ENCODE data around the gene KIAA0825.

KIAA0825 gene

GRCh38 chr5:94420885-94421284 lies 197.5 kb downstream of the KIAA0825 start:
- Histone ChIP-seq H3K36me3 (replicated peaks; ENCODE audit: low read depth, low read length) (no peaks in the 10 kb centered on the region), H3K4me1 (ENCODE audit: low read length) (0 out of 2 replicates have a peak, but pooled peaks cover under 1% of the 10 kb centered on the region), H3K9me3 (ENCODE audit: insufficient read depth, low read length) (no peaks in the 10 kb centered on the region), H3K4me2 (ENCODE audit: low read length) (no peak overlapping the region), H3K27me3 (ENCODE audit: low read depth, low read length) (no peaks in the 10 kb centered on the region), H2AFZ (ENCODE audit: low read depth, low read length) (no peak overlapping the region), H3K27ac (ENCODE audit: low read length) (no peak overlapping the region), H3K4me3 (ENCODE audit: low read length) (no peak overlapping the region), H4K20me1 (ENCODE audit: insufficient read depth, low read length) (no peaks in the 10 kb centered on the region), H3K79me2 (ENCODE audit: low read length) (no peaks in the 10 kb centered on the region), H3K9ac (ENCODE audit: low read length) (no peak overlapping the region)
- TF ChIP-seq EZH2phosphoT487 (IDR thresholded peaks at IDR 0.05; ENCODE audit: low read depth) = no peak
- no peak for TF ChIP-seq CTCF (IDR thresholded peaks at IDR 0.05; ENCODE audit: low read depth, low read length)

- Histone ChIP-seq H3K27ac (ENCODE audit: low read length) (no peak overlapping the region), H3K4me2 (ENCODE audit: low read length) (no peak overlapping the region), H4K20me1 (ENCODE audit: insufficient read depth, low read length) (no peaks in the 10 kb centered on the region), H3K4me3 (ENCODE audit: low read length) (no peak overlapping the region), H2AFZ (ENCODE audit: low read depth, low read length) (no peak overlapping the region), H3K9ac (ENCODE audit: low read length) (no peak overlapping the region), H3K79me2 (ENCODE audit: low read length) (no peaks in the 10 kb centered on the region), H3K27me3 (ENCODE audit: low read depth, low read length) (no peaks in the 10 kb centered on the region), H3K36me3 (replicated peaks; ENCODE audit: low read depth, low read length) (no peaks in the 10 kb centered on the region), H3K9me3 (ENCODE audit: insufficient read depth, low read length) (no peaks in the 10 kb centered on the region), H3K4me1 (ENCODE audit: low read length) (0 out of 2 replicates have a peak, but pooled peaks cover 2% of the 10 kb centered on the region)
- TF ChIP-seq EZH2phosphoT487 (IDR thresholded peaks at IDR 0.05; ENCODE audit: low read depth) = no peak
- TF ChIP-seq CTCF (IDR thresholded peaks at IDR 0.05; ENCODE audit: low read depth, low read length) = no peak
Measured at GRCh38 chr5:94415798-94416197, 202.6 kb downstream of the KIAA0825 start.

- Histone ChIP-seq H3K9ac (ENCODE audit: low read length) (no peak overlapping the region), H3K4me2 (ENCODE audit: low read length) (no peak overlapping the region), H3K9me3 (ENCODE audit: insufficient read depth, low read length) (no peaks in the 10 kb centered on the region), H3K36me3 (replicated peaks; ENCODE audit: low read depth, low read length) (no peaks in the 10 kb centered on the region), H3K4me1 (ENCODE audit: low read length) (no peaks in the 10 kb centered on the region), H3K27ac (ENCODE audit: low read length) (no peak overlapping the region), H3K27me3 (ENCODE audit: low read depth, low read length) (no peaks in the 10 kb centered on the region), H3K79me2 (ENCODE audit: low read length) (no peaks in the 10 kb centered on the region), H4K20me1 (ENCODE audit: insufficient read depth, low read length) (no peaks in the 10 kb centered on the region), H3K4me3 (ENCODE audit: low read length) (no peak overlapping the region), H2AFZ (ENCODE audit: low read depth, low read length) (no peak overlapping the region)
- no peak for TF ChIP-seq EZH2phosphoT487 (IDR thresholded peaks at IDR 0.05; ENCODE audit: low read depth)
- TF ChIP-seq CTCF (IDR thresholded peaks at IDR 0.05; ENCODE audit: low read depth, low read length) = no peak
Measured at GRCh38 chr5:94409440-94409839, 209.0 kb downstream of the KIAA0825 start.

- no peaks in the 10 kb centered on the region for H3K27me3 ChIP-seq (ENCODE audit: low read depth, low read length)
- no peaks in the 10 kb centered on the region for H4K20me1 ChIP-seq (ENCODE audit: insufficient read depth, low read length)
- no peak overlapping the region for H3K27ac ChIP-seq (ENCODE audit: low read length)
- H2AFZ ChIP-seq (ENCODE audit: low read depth, low read length) = no peak overlapping the region
- no peaks in the 10 kb centered on the region for H3K4me1 ChIP-seq (ENCODE audit: low read length)
- no peak overlapping the region for H3K4me2 ChIP-seq (ENCODE audit: low read length)
- no peaks in the 10 kb centered on the region for H3K36me3 ChIP-seq (replicated peaks; ENCODE audit: low read depth, low read length)
- TF ChIP-seq CTCF (IDR thresholded peaks at IDR 0.05; ENCODE audit: low read depth, low read length) (no peak), EZH2phosphoT487 (IDR thresholded peaks at IDR 0.05; ENCODE audit: low read depth) (no peak)
- H3K9ac ChIP-seq (ENCODE audit: low read length) = no peak overlapping the region
- no peaks in the 10 kb centered on the region for H3K79me2 ChIP-seq (ENCODE audit: low read length)
- H3K9me3 ChIP-seq (ENCODE audit: insufficient read depth, low read length) = no peaks in the 10 kb centered on the region
- no peak overlapping the region for H3K4me3 ChIP-seq (ENCODE audit: low read length)
Measured at GRCh38 chr5:94407023-94407422, 211.4 kb downstream of the KIAA0825 start.
